Measurements from ENCODE around the gene ADGRL4. TPM values are rescaled to one million over a fixed set of nuclear protein-coding genes. Genes with fewer than 3 reads are reported as not detected.

ADGRL4 gene
- total and polyA plus RNA-seq, 11 donors = 9.0 to 41.1 (median 17.7) TPM

- Histone ChIP-seq H3K27ac (no peak overlapping the region), H3K27me3 (no peaks in the 10 kb centered on the region), H3K9me3 (no peaks in the 10 kb centered on the region), H3K4me1 (no peaks in the 10 kb centered on the region), H3K4me3 (no peak overlapping the region), H3K36me3 (peaks cover 0 to 26% (median 0%) of the 10 kb centered on the region in 9 donors)
- no peak for TF ChIP-seq POLR2A (IDR thresholded peaks at IDR 0.05)
- TF ChIP-seq, protein P1, sequence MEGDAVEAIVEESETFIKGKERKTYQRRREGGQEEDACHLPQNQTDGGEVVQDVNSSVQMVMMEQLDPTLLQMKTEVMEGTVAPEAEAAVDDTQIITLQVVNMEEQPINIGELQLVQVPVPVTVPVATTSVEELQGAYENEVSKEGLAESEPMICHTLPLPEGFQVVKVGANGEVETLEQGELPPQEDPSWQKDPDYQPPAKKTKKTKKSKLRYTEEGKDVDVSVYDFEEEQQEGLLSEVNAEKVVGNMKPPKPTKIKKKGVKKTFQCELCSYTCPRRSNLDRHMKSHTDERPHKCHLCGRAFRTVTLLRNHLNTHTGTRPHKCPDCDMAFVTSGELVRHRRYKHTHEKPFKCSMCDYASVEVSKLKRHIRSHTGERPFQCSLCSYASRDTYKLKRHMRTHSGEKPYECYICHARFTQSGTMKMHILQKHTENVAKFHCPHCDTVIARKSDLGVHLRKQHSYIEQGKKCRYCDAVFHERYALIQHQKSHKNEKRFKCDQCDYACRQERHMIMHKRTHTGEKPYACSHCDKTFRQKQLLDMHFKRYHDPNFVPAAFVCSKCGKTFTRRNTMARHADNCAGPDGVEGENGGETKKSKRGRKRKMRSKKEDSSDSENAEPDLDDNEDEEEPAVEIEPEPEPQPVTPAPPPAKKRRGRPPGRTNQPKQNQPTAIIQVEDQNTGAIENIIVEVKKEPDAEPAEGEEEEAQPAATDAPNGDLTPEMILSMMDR (IDR thresholded peaks at IDR 0.05) = no peak
- intact Hi-C loops (cut with DNase I) = loop anchor here in 1 of 10 donors (10.0 kb wide), 1 partner anchor 62 kb away; no protein-coding TSS in a partner anchor
- WGBS, 4 donors = 80 to 84% (median 83%) methylated on average over 3 of the region's 3 CpGs
- no peak for DNase-seq
- ATAC-seq = no peak
Observed at GRCh38 chr1:78916986-78917385, 89.5 kb downstream of the ADGRL4 start.

DNA sequence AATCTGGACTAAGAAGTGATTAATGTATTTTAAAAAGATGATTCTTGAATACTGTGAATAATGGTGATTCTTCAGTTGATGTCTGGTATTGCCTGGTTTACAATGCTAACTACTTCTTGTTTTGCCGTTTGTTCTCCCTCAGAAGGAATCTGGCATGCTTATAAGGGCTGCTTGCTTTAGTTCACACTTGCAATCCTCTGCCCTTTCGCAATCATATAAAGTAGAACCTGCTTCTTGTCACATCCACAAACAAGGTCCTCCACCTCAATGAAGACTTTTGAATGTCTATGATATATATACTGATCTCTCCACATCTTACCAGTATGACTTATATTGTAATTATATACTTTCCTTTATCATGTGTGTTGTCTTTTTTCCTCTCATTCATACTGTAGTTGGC is 92.6 kb downstream of the ADGRL4 start:
- Histone ChIP-seq H3K4me1 (no peaks in the 10 kb centered on the region), H3K27ac (no peak overlapping the region), H3K27me3 (no peaks in the 10 kb centered on the region), H3K4me3 (no peak overlapping the region), H3K36me3 (peaks cover 0 to 17% (median 0%) of the 10 kb centered on the region in 9 donors), H3K9me3 (no peaks in the 10 kb centered on the region)
- 84 to 92% (median 89%) methylated on average over 2 of the region's 2 CpGs for WGBS, 4 donors
- intact Hi-C loops (cut with DNase I) = loop anchor here in 1 of 10 donors (10.0 kb wide), 1 partner anchor 59 kb away; no protein-coding TSS in a partner anchor
- TF ChIP-seq, protein P1 (IDR thresholded peaks at IDR 0.05) = no peak
- TF ChIP-seq POLR2A (IDR thresholded peaks at IDR 0.05) = no peak
- no peak for ATAC-seq
- no peak for DNase-seq

GRCh38 chr1:78911956-78912880 is 94.3 kb downstream of the ADGRL4 start:
- 80 to 94% (median 83%) methylated on average over 3 of the region's 3 CpGs for WGBS, 4 donors

DNA sequence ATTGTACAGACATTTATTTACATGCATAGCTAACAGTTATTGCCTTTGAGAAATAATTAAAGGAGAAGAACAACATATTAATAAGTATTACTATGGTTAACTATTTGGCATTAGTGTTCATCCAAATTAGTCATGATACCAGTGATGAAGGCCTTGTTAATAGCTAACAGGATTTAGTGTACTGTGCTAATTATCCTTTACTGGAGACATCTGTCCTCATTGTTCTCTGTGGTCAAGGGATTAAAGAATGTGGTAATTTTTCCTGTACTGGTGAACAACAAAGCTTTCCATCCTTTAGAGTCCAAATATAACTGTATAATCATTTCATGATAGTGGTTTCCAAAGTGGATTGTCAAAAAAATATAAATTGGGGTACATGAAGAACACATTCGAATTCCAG is 103.9 kb downstream of the ADGRL4 start:
- no peaks in the 10 kb centered on the region for H3K9me3 ChIP-seq
- 73 to 89% (median 80%) methylated on average over 1 of the region's 1 CpG for WGBS, 4 donors
- H3K4me1 ChIP-seq = no peaks in the 10 kb centered on the region
- no peak for TF ChIP-seq POLR2A (IDR thresholded peaks at IDR 0.05)
- TF ChIP-seq, protein P1 (IDR thresholded peaks at IDR 0.05) = no peak
- no peak for ATAC-seq
- no peak for DNase-seq
- H3K27me3 ChIP-seq = no peaks in the 10 kb centered on the region
- H3K27ac ChIP-seq = no peak overlapping the region
- H3K36me3 ChIP-seq = no peaks in the 10 kb centered on the region
- intact Hi-C loops (cut with DNase I) = no loop called here
- H3K4me3 ChIP-seq = no peak overlapping the region

More at GRCh38 chr1:78911956-78912880, 94.3 kb downstream of the ADGRL4 start:
- H3K4me1 ChIP-seq = no peaks in the 10 kb centered on the region
- TF ChIP-seq, protein P1 (IDR thresholded peaks at IDR 0.05) = no peak
- TF ChIP-seq POLR2A (IDR thresholded peaks at IDR 0.05) = no peak
- no peak overlapping the region for H3K4me3 ChIP-seq
- H3K36me3 ChIP-seq = peaks cover 0 to 16% (median 0%) of the 10 kb centered on the region in 9 donors
- no peaks in the 10 kb centered on the region for H3K9me3 ChIP-seq
- no peak for DNase-seq
- no peak for ATAC-seq
- intact Hi-C loops (cut with DNase I) = loop anchor here in 1 of 10 donors (10.0 kb wide), 1 partner anchor 57 kb away; no protein-coding TSS in a partner anchor
- no peaks in the 10 kb centered on the region for H3K27me3 ChIP-seq
- H3K27ac ChIP-seq = no peak overlapping the region
